ENCODE measurements around the gene PBX3. TPM values are rescaled to one million over a fixed set of nuclear protein-coding genes. Genes with fewer than 3 reads are reported as not detected.

Gene PBX3
- total RNA-seq, 1 experiment from 2014 or later = 38.1 TPM

DNA sequence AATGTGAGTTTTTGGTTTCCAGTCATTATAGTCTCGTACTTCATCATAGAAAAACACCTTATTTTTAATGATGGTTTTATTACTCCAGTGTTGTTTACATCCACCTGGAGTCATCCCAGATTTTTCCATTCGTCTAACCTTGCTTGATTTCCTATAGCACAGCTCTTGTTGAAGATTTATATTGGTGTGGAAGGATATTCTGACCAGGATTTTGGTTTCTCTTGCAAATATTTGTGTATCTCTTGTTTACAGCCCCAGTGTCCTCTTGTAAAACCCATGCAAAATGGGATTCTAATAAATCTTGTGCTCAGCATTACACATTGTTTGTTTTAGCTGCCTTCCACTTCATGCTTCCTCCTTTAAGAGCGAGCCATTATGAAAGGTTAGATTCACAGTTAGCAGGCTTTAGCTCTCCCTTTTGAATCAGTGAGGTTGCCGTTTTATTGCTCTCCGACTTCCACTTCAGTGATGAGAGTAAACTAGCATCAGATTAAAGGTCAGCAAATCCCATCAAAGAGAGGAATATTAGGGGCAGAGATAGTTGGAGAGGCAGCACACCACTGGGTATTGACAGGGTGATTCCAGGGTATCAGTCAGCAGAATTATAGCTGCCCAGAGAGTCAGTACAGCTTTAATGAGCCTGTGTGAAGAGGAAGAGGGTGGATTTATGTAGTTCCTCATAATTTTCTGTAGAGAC lies 157.1 kb downstream of the PBX3 start:
- DNase-seq (ENCODE audit: low read depth) = no peak

- DNase-seq (ENCODE audit: low read depth) = peak; percentile 50
Observed at GRCh38 chr9:125906144-125906543, 159.0 kb downstream of the PBX3 start.

GRCh38 chr9:125906893-125907292 lies 159.7 kb downstream of the PBX3 start:
- no peak for DNase-seq (ENCODE audit: low read depth)

DNA sequence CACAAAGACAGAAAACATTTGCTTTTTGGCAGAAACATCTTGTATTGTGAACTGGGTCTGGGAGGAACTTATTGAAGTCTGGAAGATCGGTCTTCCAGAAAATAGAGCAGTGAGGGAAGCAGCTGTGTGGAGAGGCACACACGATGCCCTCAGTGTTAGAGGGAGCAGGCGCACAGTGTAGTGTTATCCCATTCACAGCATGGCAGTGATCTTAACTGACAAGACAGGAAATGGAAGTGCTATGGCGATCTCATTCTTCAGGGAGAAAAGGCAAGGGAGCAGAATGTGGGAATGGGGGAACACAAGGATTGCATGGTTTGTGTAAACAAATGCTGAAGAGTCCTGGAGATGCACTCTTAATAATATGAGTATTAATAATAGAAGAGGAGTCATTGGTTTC lies 161.0 kb downstream of the PBX3 start:
- DNase-seq (ENCODE audit: low read depth) = no peak

DNA sequence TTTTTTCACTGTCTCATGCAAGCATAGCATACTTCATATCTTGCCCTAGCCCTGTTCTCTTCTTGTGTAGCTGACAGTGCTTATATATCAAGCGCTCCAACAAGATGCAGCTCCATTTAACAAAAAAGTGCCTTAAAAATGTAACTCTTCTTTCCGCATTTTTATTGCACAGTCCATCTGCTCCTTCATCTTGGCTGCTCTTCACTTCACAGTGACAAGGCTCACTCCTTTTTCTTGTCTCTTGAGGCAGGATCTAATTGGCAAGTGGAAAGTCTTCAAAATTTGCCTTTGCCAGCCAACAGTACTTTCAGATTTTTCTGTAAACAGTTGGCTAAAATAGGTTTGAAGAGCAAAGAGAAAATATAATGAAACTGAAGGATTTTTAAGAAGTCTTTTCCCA lies 161.8 kb downstream of the PBX3 start:
- no peak for DNase-seq (ENCODE audit: low read depth)

- DNase-seq (ENCODE audit: low read depth) = no peak
Observed at GRCh38 chr9:125909459-125909858, 162.3 kb downstream of the PBX3 start.

DNA sequence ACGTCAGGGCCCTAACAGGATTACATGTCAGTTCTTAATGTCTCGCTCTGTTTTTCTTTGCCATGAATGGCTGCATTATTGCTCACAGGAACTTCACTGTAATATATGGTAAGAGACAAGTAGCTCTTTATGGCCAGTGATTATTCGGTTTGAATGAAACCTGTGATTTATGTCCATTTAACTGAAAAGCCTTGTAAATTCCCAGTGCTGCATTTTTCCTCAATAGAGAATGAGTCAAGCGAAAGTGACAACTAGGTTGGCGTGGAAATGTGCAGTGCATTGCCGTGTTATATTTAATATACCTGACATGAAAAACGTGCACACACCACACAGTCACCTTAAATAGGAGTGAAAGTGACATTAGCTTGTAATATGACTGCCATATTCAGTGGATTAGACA lies 163.1 kb downstream of the PBX3 start:
- DNase-seq (ENCODE audit: low read depth) = no peak

- no peak for DNase-seq (ENCODE audit: low read depth)
Observed at GRCh38 chr9:125911861-125912644, 164.9 kb downstream of the PBX3 start.

GRCh38 chr9:125912667-125913066 lies 165.5 kb downstream of the PBX3 start:
- no peak for DNase-seq (ENCODE audit: low read depth)

GRCh38 chr9:125913551-125913950 lies 166.4 kb downstream of the PBX3 start:
- DNase-seq (ENCODE audit: low read depth) = no peak

DNA sequence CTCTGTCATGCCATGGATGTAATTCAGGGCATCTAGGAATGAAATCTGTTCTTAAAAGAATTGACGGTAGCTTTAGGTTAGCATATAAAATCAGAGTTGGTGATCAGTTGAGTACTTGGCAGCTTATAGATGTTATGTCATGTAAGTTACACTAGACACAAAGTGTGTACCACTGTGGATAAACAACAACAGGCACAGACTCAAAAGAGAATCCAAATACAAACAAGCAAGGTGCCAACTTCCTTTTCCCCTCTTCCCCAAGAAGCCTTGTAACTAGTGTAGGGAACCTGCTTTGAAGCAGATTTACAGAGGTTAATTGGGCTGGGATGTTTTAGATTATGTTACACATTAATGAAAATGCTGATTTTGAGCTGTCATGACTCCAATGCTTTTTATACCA lies 167.2 kb downstream of the PBX3 start:
- DNase-seq (ENCODE audit: low read depth) = no peak

- DNase-seq (ENCODE audit: low read depth) = no peak
Observed at GRCh38 chr9:125915606-125916005, 168.4 kb downstream of the PBX3 start.

DNA sequence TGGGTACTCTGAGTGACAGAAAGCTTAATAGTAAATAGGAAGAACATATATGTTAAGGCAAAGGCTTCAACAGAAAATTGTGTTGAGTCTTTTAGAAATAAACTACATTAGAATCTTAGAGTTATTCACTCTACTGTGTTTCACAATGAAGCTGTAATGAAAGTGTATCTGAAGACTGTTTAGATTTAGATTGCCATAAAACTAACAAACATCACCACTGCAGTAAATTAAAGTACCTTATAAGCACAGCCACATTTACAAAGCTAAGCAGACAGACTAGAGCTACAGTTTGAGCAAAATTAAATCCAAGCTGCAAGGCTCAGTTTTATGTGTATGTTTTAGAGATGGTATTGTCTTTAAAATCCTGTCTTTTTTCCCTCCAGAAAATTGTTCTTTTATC lies 172.4 kb downstream of the PBX3 start:
- DNase-seq (ENCODE audit: low read depth) = no peak

DNA sequence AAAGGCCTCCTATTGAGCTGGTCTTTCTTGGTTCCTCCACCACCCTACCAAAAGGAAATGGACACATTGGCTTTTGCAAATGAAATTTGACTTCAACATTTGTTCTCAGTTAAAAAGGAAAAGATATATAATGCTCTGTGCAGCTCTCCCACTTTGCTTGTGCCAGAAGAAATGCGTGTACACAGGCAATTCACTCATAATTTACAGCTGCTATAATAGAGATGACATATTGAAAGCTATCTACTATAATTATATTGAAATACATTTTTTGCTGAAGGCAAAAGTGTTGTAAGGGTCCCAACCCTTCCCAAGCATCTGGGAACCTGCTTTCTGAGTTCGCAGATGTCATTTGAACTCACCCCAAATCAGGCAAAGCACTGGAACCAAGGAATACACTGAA lies 173.2 kb downstream of the PBX3 start:
- DNase-seq (ENCODE audit: low read depth) = no peak

GRCh38 chr9:125922854-125923253 lies 175.7 kb downstream of the PBX3 start:
- no peak for DNase-seq (ENCODE audit: low read depth)

GRCh38 chr9:125924351-125924750 lies 177.2 kb downstream of the PBX3 start:
- DNase-seq (ENCODE audit: low read depth) = no peak

GRCh38 chr9:125926936-125927335 lies 179.8 kb downstream of the PBX3 start:
- no peak for DNase-seq (ENCODE audit: low read depth)

- DNase-seq (ENCODE audit: low read depth) = peak; percentile 13
Observed at GRCh38 chr9:125929846-125930245, 182.7 kb downstream of the PBX3 start.

GRCh38 chr9:125931211-125931610 lies 184.0 kb downstream of the PBX3 start:
- no peak for DNase-seq (ENCODE audit: low read depth)

- DNase-seq (ENCODE audit: low read depth) = peak; percentile 100
Observed at GRCh38 chr9:125932012-125932411, 184.8 kb downstream of the PBX3 start.

GRCh38 chr9:125932746-125933455 lies 185.7 kb downstream of the PBX3 start:
- DNase-seq (ENCODE audit: low read depth) = no peak

DNA sequence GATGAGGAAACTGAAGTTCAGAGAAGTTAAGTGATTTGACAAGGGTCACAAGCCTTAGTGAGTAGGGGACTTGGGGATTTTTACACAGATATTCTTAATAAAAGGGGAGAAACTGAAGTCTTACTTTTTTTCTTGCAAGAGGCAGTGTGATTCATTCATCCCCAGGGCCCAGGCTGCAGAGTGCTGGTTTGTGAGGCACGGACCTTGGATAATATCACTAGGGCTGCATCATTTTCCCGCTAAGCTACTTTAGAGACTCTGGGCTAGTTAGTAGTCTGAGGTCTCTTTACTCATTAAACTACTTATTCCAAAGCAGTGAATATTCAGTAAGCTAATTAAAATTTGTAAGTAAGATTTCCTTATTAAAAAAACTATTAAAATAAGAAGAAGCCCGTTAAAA lies 195.0 kb downstream of the PBX3 start:
- peak; percentile 55 for DNase-seq (ENCODE audit: low read depth)

GRCh38 chr9:125943831-125944230 lies 196.7 kb downstream of the PBX3 start:
- DNase-seq (ENCODE audit: low read depth) = no peak
